GM23338 (cell line): ENCODE results near the gene LASP1NB.

Experiments used
- ATAC-seq: fragments of 200-7000 bp; cut with Tn5 transposase; 3 replicates; pipeline ENCODE4 v1.9.1; 2020
- DNase-seq: peaks from one replicate; pipeline ENCODE4 v3.0.0-alpha.2; 2015; ENCODE audit warnings: low spot score
- H2AFZ ChIP-seq: fragments of 200-600 bp; sonication (generic); 2 replicates; pipeline ENCODE4 v1.8.0; 2016; ENCODE audit warnings: antibody characterized with exemption, mild to moderate bottlenecking, moderate library complexity
- H3F3A ChIP-seq: fragments of 200-600 bp; sonication (generic); replicated peaks from 2 replicates; pipeline ENCODE4 v1.8.0; 2017; ENCODE audit warnings: antibody characterized with exemption, mixed run types, low read depth
- H3K27ac ChIP-seq: fragments of 200-600 bp; sonication (generic); 2 replicates; pipeline ENCODE4 v1.6.1; 2016; ENCODE audit warnings: low read depth
- H3K27me3 ChIP-seq: fragments of 200-600 bp; sonication (generic); 2 replicates; pipeline ENCODE4 v1.8.0; 2016; ENCODE audit warnings: mild to moderate bottlenecking, mixed run types, moderate library complexity; ENCODE audit not compliant: insufficient read depth
- H3K36me3 ChIP-seq: fragments of 200-600 bp; sonication (generic); 2 replicates; pipeline ENCODE4 v1.8.0; 2016; ENCODE audit warnings: mild to moderate bottlenecking; ENCODE audit not compliant: insufficient read depth
- H3K4me1 ChIP-seq: fragments of 200-600 bp; sonication (generic); 2 replicates; pipeline ENCODE4 v1.8.0; 2016; ENCODE audit warnings: mild to moderate bottlenecking, moderate library complexity; ENCODE audit not compliant: insufficient read depth
- H3K4me2 ChIP-seq: fragments of 200-600 bp; sonication (generic); 2 replicates; pipeline ENCODE4 v1.7.1; 2017; ENCODE audit warnings: mixed run types
- H3K4me3 ChIP-seq: fragments of 200-600 bp; sonication (generic); 2 replicates; pipeline ENCODE4 v1.6.1; 2016; ENCODE audit warnings: mixed run types
- H3K79me2 ChIP-seq: fragments of 200-600 bp; sonication (generic); replicated peaks from 2 replicates; pipeline ENCODE4 v1.8.0; 2017; ENCODE audit warnings: mild to moderate bottlenecking; ENCODE audit not compliant: insufficient read depth
- H3K9me2 ChIP-seq: fragments of 200-600 bp; sonication (generic); 2 replicates; pipeline ENCODE4 v1.8.0; 2017; ENCODE audit not compliant: insufficient read depth
- H4K20me1 ChIP-seq: fragments of 200-600 bp; sonication (generic); replicated peaks from 2 replicates; pipeline ENCODE4 v1.8.0; 2017; ENCODE audit warnings: mild to moderate bottlenecking; ENCODE audit not compliant: insufficient read depth
- H3K27ac Mint-ChIP-seq: 2 replicates; pipeline ENCODE4 v1.8.0; 2020; ENCODE audit warnings: inconsistent platforms, mild to moderate bottlenecking, moderate library complexity, mixed read lengths
- H3K27me3 Mint-ChIP-seq: 3 replicates; pipeline ENCODE4 v1.8.0; 2022; ENCODE audit warnings: low read depth, mild to moderate bottlenecking, moderate library complexity, mixed read lengths, inconsistent platforms; ENCODE audit not compliant: insufficient read depth, poor library complexity
- H3K36me3 Mint-ChIP-seq: 3 replicates; pipeline ENCODE4 v1.8.0; 2021; ENCODE audit warnings: low read depth, mild to moderate bottlenecking, inconsistent platforms, moderate library complexity, mixed read lengths
- H3K4me1 Mint-ChIP-seq: 3 replicates; pipeline ENCODE4 v1.8.0; 2020; ENCODE audit warnings: mild to moderate bottlenecking, inconsistent platforms, mixed read lengths
- H3K4me3 Mint-ChIP-seq: 3 replicates; pipeline ENCODE4 v1.8.0; 2021; ENCODE audit warnings: moderate library complexity, mild to moderate bottlenecking, inconsistent platforms, mixed read lengths
- H3K9me3 Mint-ChIP-seq: 3 replicates; pipeline ENCODE4 v1.8.0; 2020; ENCODE audit warnings: moderate library complexity, mild to moderate bottlenecking, inconsistent platforms, mixed read lengths
- CREB1 ChIP-seq: fragments of 250-450 bp; sonication (Bioruptor Pico); IDR thresholded peaks from 2 replicates; pipeline ENCODE4 v1.5.0; 2020; ENCODE audit warnings: low read depth, mild to moderate bottlenecking, moderate library complexity
- CTCF ChIP-seq, 2 experiments: fragments of 200-600 bp in 1 of 2; sonication (generic) in 1 of 2; conservative IDR thresholded peaks; 2 replicates each; pipeline versions ENCODE4 v1.5.1 to v1.6.1; 2016 to 2017; ENCODE audit warnings: antibody characterized with exemption in 2 of 2, low read depth in 2 of 2, mild to moderate bottlenecking in 2 of 2, moderate library complexity in 1 of 2
- EZH2 ChIP-seq: fragments of 200-600 bp; sonication (generic); IDR thresholded peaks from one replicate; pipeline ENCODE4 v1.8.0; 2017; ENCODE audit warnings: antibody characterized with exemption, mild to moderate bottlenecking, low read depth; ENCODE audit not compliant: unreplicated experiment
- JUNB ChIP-seq: IDR thresholded peaks from one replicate; pipeline ENCODE4 v1.6.1; 2016; ENCODE audit warnings: antibody characterized with exemption; ENCODE audit not compliant: unreplicated experiment
- NANOG ChIP-seq: IDR thresholded peaks from 2 replicates; pipeline ENCODE4 v1.6.1; 2016; ENCODE audit warnings: antibody characterized with exemption, borderline replicate concordance
- REST ChIP-seq: IDR thresholded peaks from one replicate; pipeline ENCODE4 v1.6.1; 2018; ENCODE audit warnings: antibody characterized with exemption; ENCODE audit not compliant: unreplicated experiment
- STAT1 ChIP-seq: IDR thresholded peaks from one replicate; pipeline ENCODE4 v1.6.1; 2016; ENCODE audit warnings: antibody characterized with exemption; ENCODE audit not compliant: unreplicated experiment
- ZNF114 ChIP-seq: fragments of 250-450 bp; sonication (Bioruptor Pico); IDR thresholded peaks from 2 replicates; pipeline ENCODE4 v1.5.0; 2020; ENCODE audit warnings: mild to moderate bottlenecking, moderate library complexity

Gene LASP1NB

GRCh38 chr17:38958756-38959155 is 33.3 kb downstream of the LASP1NB start:
- Mint-ChIP-seq H3K4me1 (no peaks in the 10 kb centered on the region), H3K27ac (no peak overlapping the region), H3K9me3 (no peaks in the 10 kb centered on the region), H3K27me3 (peaks cover 1% of the 10 kb centered on the region), H3K36me3 (no peaks in the 10 kb centered on the region), H3K4me3 (no peak overlapping the region)
- TF ChIP-seq REST, result no peak
- TF ChIP-seq JUNB, result no peak
- no peak for TF ChIP-seq CTCF (conservative IDR thresholded peaks at IDR 0.05; ENCODE audit: low read depth in 2 of 2)
- Histone ChIP-seq H2AFZ (no peak overlapping the region), H3K4me2 (no peak overlapping the region), H3F3A (no peaks in the 10 kb centered on the region), H3K9me2 (no peaks in the 10 kb centered on the region), H3K36me3 (no peaks in the 10 kb centered on the region), H3K79me2 (no peaks in the 10 kb centered on the region), H3K27me3 (no peaks in the 10 kb centered on the region), H3K4me3 (no peak overlapping the region), H3K27ac (no peak overlapping the region), H3K4me1 (no peaks in the 10 kb centered on the region), H4K20me1 (no peaks in the 10 kb centered on the region)
- DNase-seq (no peak), ATAC-seq (no peak)

- H3K4me1 Mint-ChIP-seq, result no peaks in the 10 kb centered on the region
- no peak overlapping the region for H3K4me2 ChIP-seq
- H4K20me1 ChIP-seq, result no peaks in the 10 kb centered on the region
- no peak overlapping the region for H3K27ac Mint-ChIP-seq
- H3K9me2 ChIP-seq, result no peaks in the 10 kb centered on the region
- no peaks in the 10 kb centered on the region for H3F3A ChIP-seq
- H3K4me3 Mint-ChIP-seq, result no peak overlapping the region
- DNase-seq (no peak), ATAC-seq (no peak)
- no peak overlapping the region for H2AFZ ChIP-seq
- no peaks in the 10 kb centered on the region for H3K36me3 ChIP-seq
- no peaks in the 10 kb centered on the region for H3K36me3 Mint-ChIP-seq
- no peak for TF ChIP-seq STAT1
- no peak for TF ChIP-seq CREB1 (CRISPR knock-in tag)
- no peak for TF ChIP-seq CTCF (conservative IDR thresholded peaks at IDR 0.05; ENCODE audit: low read depth in 2 of 2)
- no peak for TF ChIP-seq ZNF114
- no peak for TF ChIP-seq EZH2
- TF ChIP-seq REST, result no peak
- TF ChIP-seq NANOG, result no peak
- H3K4me1 ChIP-seq, result no peaks in the 10 kb centered on the region
- no peak overlapping the region for H3K27ac ChIP-seq
- no peaks in the 10 kb centered on the region for H3K9me3 Mint-ChIP-seq
- H3K27me3 Mint-ChIP-seq, result peaks cover 1% of the 10 kb centered on the region
- no peak overlapping the region for H3K4me3 ChIP-seq
- no peaks in the 10 kb centered on the region for H3K79me2 ChIP-seq
- no peaks in the 10 kb centered on the region for H3K27me3 ChIP-seq
Measured at GRCh38 chr17:38959508-38959907, 34.1 kb downstream of the LASP1NB start.
